GM21528 (cell line): ENCODE data around the gene KCTD2.
A peak's percentile ranks its signal among the peaks of the same experiment; 100 is the strongest.
"Not testable (repeated sequence)": the region's sequence is repeated elsewhere in the genome, so short reads cannot be mapped to it uniquely, and the experiment has no call there.

Experiments
- ATAC-seq: cut with Tn5 transposase; IDR thresholded peaks from one replicate; pipeline ENCODE4 v1.9.1; 2021; ENCODE audit warnings: mild to moderate bottlenecking, moderate library complexity; ENCODE audit not compliant: unreplicated experiment, low FRiP score

Gene KCTD2

GRCh38 chr17:75019710-75020109 is 27.3 kb upstream of the KCTD2 start:
- ATAC-seq = no peak

GRCh38 chr17:75020331-75021110 is 26.5 kb upstream of the KCTD2 start:
- no peak for ATAC-seq

- ATAC-seq = no peak
Observed at GRCh38 chr17:75024686-75025397, 22.2 kb upstream of the KCTD2 start.

- not testable (repeated sequence) for ATAC-seq
Observed at GRCh38 chr17:75025398-75025734, 21.7 kb upstream of the KCTD2 start.

GRCh38 chr17:75026650-75027049 is 20.4 kb upstream of the KCTD2 start:
- ATAC-seq = not testable (repeated sequence)

- no peak for ATAC-seq
Observed at GRCh38 chr17:75030161-75030560, 16.9 kb upstream of the KCTD2 start.

- ATAC-seq = no peak
Observed at GRCh38 chr17:75031972-75032719, 14.9 kb upstream of the KCTD2 start.

- no peak for ATAC-seq
Observed at GRCh38 chr17:75032720-75033280, 14.2 kb upstream of the KCTD2 start.

- ATAC-seq = peak; percentile 48
Observed at GRCh38 chr17:75033346-75034235, 13.4 kb upstream of the KCTD2 start.

GRCh38 chr17:75034236-75034908 is 12.7 kb upstream of the KCTD2 start:
- ATAC-seq = peak; percentile 54

- no peak for ATAC-seq
Observed at GRCh38 chr17:75036643-75037268, 10.3 kb upstream of the KCTD2 start.

GRCh38 chr17:75039238-75039637 is 7.8 kb upstream of the KCTD2 start:
- ATAC-seq = no peak

GRCh38 chr17:75041656-75042280 is 5.3 kb upstream of the KCTD2 start:
- no peak for ATAC-seq

GRCh38 chr17:75043789-75044188 is 3.2 kb upstream of the KCTD2 start:
- not testable (repeated sequence) for ATAC-seq

GRCh38 chr17:75044716-75045115 is 2.3 kb upstream of the KCTD2 start:
- ATAC-seq = no peak

- not testable (repeated sequence) for ATAC-seq
Observed at GRCh38 chr17:75045946-75046406, 1.0 kb upstream of the KCTD2 start.

GRCh38 chr17:75047398-75048098 is 523 bp downstream of the KCTD2 start:
- peak; percentile 22 for ATAC-seq
